A549 (cell line): ENCODE data around the gene C5AR1. TPM values are rescaled to one million over a fixed set of nuclear protein-coding genes. Genes with fewer than 3 reads are reported as not detected.
"Not testable (repeated sequence)": the region's sequence is repeated elsewhere in the genome, so short reads cannot be mapped to it uniquely, and the experiment has no call there.

Experiments
- ATAC-seq, 2 experiments: fragments of 200-7000 bp in 1 of 2; fragments of >200 bp in 1 of 2; cut with Nextera tagmentation in 1 of 2; cut with Tn5 transposase in 1 of 2; 3 replicates each; pipeline versions ENCODE4 v1.8.0 to v1.9.1; 2018 to 2020; ENCODE audit warnings: mild to moderate bottlenecking in 1 of 2, moderate library complexity in 1 of 2
- CTCF ChIA-PET: fragments of 300-600 bp; sonication (Branson Sonifier 250); formaldehyde crosslinking; extraction: SDS; loops from one replicate; lab custom pipeline; 2021; ENCODE audit warnings: antibody characterized with exemption, inconsistent platforms; lab: Yijun Ruan, JAX
- POLR2A ChIA-PET: fragments of 350-600 bp; formaldehyde crosslinking; extraction: SDS; loops from one replicate; lab custom pipeline; 2021; ENCODE audit warnings: antibody characterized with exemption, inconsistent platforms; lab: Yijun Ruan, JAX
- DNase-seq, 2 experiments: peaks; one replicate each; pipeline versions ENCODE4 v3.0.0 to v3.0.0-alpha.2; 2011 to 2016; ENCODE audit warnings: low read depth in 1 of 2, low spot score in 1 of 2
- FAIRE-seq: peaks from 2 replicates; lab custom pipeline; 2011; peaks lifted over from hg19 to GRCh38; lab: Jason Lieb, UNC
- H3K27ac ChIP-seq, 2 experiments: fragments of >200 bp; sonication (Bioruptor Twin); formaldehyde crosslinking; 3 replicates each; pipeline ENCODE4 v1.5.1; 2016 to 2017
- H3K4me1 ChIP-seq: fragments of >200 bp; sonication (Bioruptor Twin); formaldehyde crosslinking; 3 replicates; pipeline ENCODE4 v1.6.1; 2016
- H3K4me2 ChIP-seq: fragments of >200 bp; sonication (Bioruptor Twin); formaldehyde crosslinking; 3 replicates; pipeline ENCODE4 v1.6.1; 2016
- H3K4me3 ChIP-seq: fragments of >200 bp; sonication (Bioruptor Twin); formaldehyde crosslinking; 3 replicates; pipeline ENCODE4 v1.5.1; 2016
- H3K9me3 ChIP-seq: fragments of >200 bp; sonication (Bioruptor Twin); formaldehyde crosslinking; 3 replicates; pipeline ENCODE4 v1.6.1; 2016
- CBX2 ChIP-seq: fragments of 200-600 bp; sonication (generic); IDR thresholded peaks from 2 replicates; pipeline ENCODE4 v1.6.1; 2016; ENCODE audit warnings: low read depth, mild to moderate bottlenecking, borderline replicate concordance
- CBX8 ChIP-seq: fragments of 200-600 bp; sonication (generic); IDR thresholded peaks from 2 replicates; pipeline ENCODE4 v1.6.1; 2016
- CHD4 ChIP-seq: fragments of 200-600 bp; sonication (generic); IDR thresholded peaks from 2 replicates; pipeline ENCODE4 v1.6.1; 2016; ENCODE audit warnings: antibody characterized with exemption, mild to moderate bottlenecking, borderline replicate concordance
- E2F6 ChIP-seq: IDR thresholded peaks from 2 replicates; pipeline ENCODE4 v1.6.1; 2012; ENCODE audit warnings: low read depth, borderline replicate concordance
- EHMT2 ChIP-seq: fragments of 200-600 bp; sonication (generic); IDR thresholded peaks from 2 replicates; pipeline ENCODE4 v1.6.1; 2016; ENCODE audit warnings: antibody characterized with exemption, low read depth, mild to moderate bottlenecking, moderate library complexity
- EP300 ChIP-seq, 2 experiments: fragments of >200 bp; sonication (Bioruptor Twin); formaldehyde crosslinking; IDR thresholded peaks; 2 replicates in 1 of 2; 3 replicates in 1 of 2; pipeline ENCODE4 v1.6.1; 2016 to 2017
- FOSL2 ChIP-seq, 2 experiments: fragments of 450-650 bp in 1 of 2; fragments of >200 bp in 1 of 2; sonication (Bioruptor Twin) in 1 of 2; formaldehyde crosslinking; IDR thresholded peaks; 2 replicates each; pipeline versions ENCODE4 v1.5.0 to v1.6.1; 2016 to 2020; ENCODE audit warnings: mild to moderate bottlenecking in 1 of 2, moderate library complexity in 1 of 2
- HEYL ChIP-seq: fragments of 250-450 bp; sonication (Bioruptor Pico); IDR thresholded peaks from 2 replicates; pipeline ENCODE4 v1.8.0; 2021; ENCODE audit warnings: mild to moderate bottlenecking, moderate library complexity
- HOXA7 ChIP-seq: fragments of 250-450 bp; sonication (Bioruptor Pico); IDR thresholded peaks from 2 replicates; pipeline ENCODE4 v1.5.0; 2020; ENCODE audit warnings: mild to moderate bottlenecking, moderate library complexity
- HOXB13 ChIP-seq: fragments of 250-450 bp; sonication (Bioruptor Pico); IDR thresholded peaks from 2 replicates; pipeline ENCODE4 v1.5.0; 2020; ENCODE audit warnings: low read depth, mild to moderate bottlenecking, moderate library complexity
- JUN ChIP-seq, 2 experiments: fragments of >200 bp; sonication (Bioruptor Twin); formaldehyde crosslinking; IDR thresholded peaks; 2 replicates in 1 of 2; 3 replicates in 1 of 2; pipeline ENCODE4 v1.6.1; 2016 to 2017
- JUNB ChIP-seq: fragments of >200 bp; sonication (Bioruptor Twin); formaldehyde crosslinking; IDR thresholded peaks from 2 replicates; pipeline ENCODE4 v1.6.1; 2016
- MAZ ChIP-seq: fragments of 150-350 bp; IDR thresholded peaks from 2 replicates; pipeline ENCODE4 v1.6.1; 2014; ENCODE audit warnings: antibody characterized with exemption, low read depth, low read length, borderline replicate concordance
- NFE2L2 ChIP-seq: fragments of 150-350 bp; conservative IDR thresholded peaks from 2 replicates; pipeline ENCODE4 v1.6.1; 2014; ENCODE audit warnings: low read length
- NR3C1 ChIP-seq: fragments of >200 bp; sonication (Bioruptor Twin); formaldehyde crosslinking; IDR thresholded peaks from 3 replicates; pipeline ENCODE4 v1.6.1; 2017
- POLR2A ChIP-seq: IDR thresholded peaks from 2 replicates; pipeline ENCODE4 v1.6.1; 2012; ENCODE audit warnings: mild to moderate bottlenecking, low read length
- POLR2AphosphoS2 ChIP-seq: conservative IDR thresholded peaks from 2 replicates; pipeline ENCODE4 v1.6.1; 2012; ENCODE audit warnings: low read length, improper control_type of control experiment, inconsistent platforms
- SMC3 ChIP-seq: fragments of >200 bp; sonication (Bioruptor Twin); formaldehyde crosslinking; IDR thresholded peaks from 3 replicates; pipeline ENCODE4 v1.6.1; 2018; ENCODE audit warnings: inconsistent platforms
- TFCP2L1 ChIP-seq: fragments of 250-450 bp; sonication (Bioruptor Pico); IDR thresholded peaks from 2 replicates; pipeline ENCODE4 v1.5.0; 2021; ENCODE audit warnings: mild to moderate bottlenecking
- WGBS: methylation state at CpG from one replicate; pipeline ENCODE4 v1.1.6; 2017; ENCODE audit errors: missing lambda C conversion rate; 5-methylcytosine and 5-hydroxymethylcytosine counted together
- polyA plus RNA-seq, 4 experiments: library from polyadenylated mRNA; depleted of rRNA in 3 of 4; stranded (reverse); fragments of >200 nt; fragmentation: RNase III in 1 of 4; extraction: RNeasy Plus Mini Kit Qiagen cat#74134 plus additional on column Dnase treatment in 1 of 4; gene quantifications; 2 replicates in 3 of 4; 3 replicates in 1 of 4; pipeline ENCODE4 v1.2.3, GENCODE V29; 2011 to 2017
- TF ChIP-seq, protein P1 (sequence below): fragments of 450-650 bp; IDR thresholded peaks from 2 replicates; pipeline ENCODE4 v1.6.1; 2014; ENCODE audit warnings: antibody characterized with exemption
- TF ChIP-seq, protein P2 (sequence below): fragments of 250-450 bp; sonication (Bioruptor Pico); IDR thresholded peaks from 2 replicates; pipeline ENCODE4 v1.5.0; 2021; ENCODE audit warnings: mild to moderate bottlenecking, moderate library complexity, borderline replicate concordance
- TF ChIP-seq, protein P3 (sequence below): fragments of >200 bp; sonication (Bioruptor Twin); formaldehyde crosslinking; IDR thresholded peaks from 3 replicates; pipeline ENCODE4 v1.5.1; 2016

The C5AR1 gene
- polyA plus RNA-seq, 2 of the 4 experiments (the other 2 are of a cell fraction) = 1.6 to 3.4 TPM

GRCh38 chr19:47362321-47362720, 52.7 kb downstream of the C5AR1 start:
- FAIRE-seq = no peak

GRCh38 chr19:47363758-47364531, 54.3 kb downstream of the C5AR1 start:
- Histone ChIP-seq H3K9me3 (no peaks in the 10 kb centered on the region), H3K4me1 (no peaks in the 10 kb centered on the region), H3K4me2 (no peak overlapping the region), H3K4me3 (no peak overlapping the region), H3K27ac (no peak overlapping the region)
- FAIRE-seq (no peak), ATAC-seq (peak; percentile 75 to 77), DNase-seq (peak in 1 of 2 experiments; percentile 60)
- 88% methylated on average over 13 of the region's 13 CpGs for WGBS
- ChIA-PET CTCF (interaction anchor here (1.5 to 9.6 kb wide), 4 partner anchors 11 to 69 kb away, joined by 5 to 103 read pairs (median 38); partner anchors contain the start of gene DHX34), POLR2A (interaction anchor here (0.6 kb wide), 1 partner anchor 784 kb away, joined by 3 read pairs; no protein-coding TSS in a partner anchor)
- TF ChIP-seq NR3C1 (no peak), EHMT2 (no peak), JUN (IDR thresholded peaks at IDR 0.05) (no peak), MAZ (no peak), CBX2 (no peak), CHD4 (no peak), FOSL2 (IDR thresholded peaks at IDR 0.05) (no peak), FOSL2 (CRISPR knock-in tag; IDR thresholded peaks at IDR 0.05) (no peak; the same call in 1 of the 2 replicates), HOXA7 (CRISPR knock-in tag) (no peak)
- TF ChIP-seq, protein P1, sequence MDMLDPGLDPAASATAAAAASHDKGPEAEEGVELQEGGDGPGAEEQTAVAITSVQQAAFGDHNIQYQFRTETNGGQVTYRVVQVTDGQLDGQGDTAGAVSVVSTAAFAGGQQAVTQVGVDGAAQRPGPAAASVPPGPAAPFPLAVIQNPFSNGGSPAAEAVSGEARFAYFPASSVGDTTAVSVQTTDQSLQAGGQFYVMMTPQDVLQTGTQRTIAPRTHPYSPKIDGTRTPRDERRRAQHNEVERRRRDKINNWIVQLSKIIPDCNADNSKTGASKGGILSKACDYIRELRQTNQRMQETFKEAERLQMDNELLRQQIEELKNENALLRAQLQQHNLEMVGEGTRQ = no peak
- TF ChIP-seq, protein P2, sequence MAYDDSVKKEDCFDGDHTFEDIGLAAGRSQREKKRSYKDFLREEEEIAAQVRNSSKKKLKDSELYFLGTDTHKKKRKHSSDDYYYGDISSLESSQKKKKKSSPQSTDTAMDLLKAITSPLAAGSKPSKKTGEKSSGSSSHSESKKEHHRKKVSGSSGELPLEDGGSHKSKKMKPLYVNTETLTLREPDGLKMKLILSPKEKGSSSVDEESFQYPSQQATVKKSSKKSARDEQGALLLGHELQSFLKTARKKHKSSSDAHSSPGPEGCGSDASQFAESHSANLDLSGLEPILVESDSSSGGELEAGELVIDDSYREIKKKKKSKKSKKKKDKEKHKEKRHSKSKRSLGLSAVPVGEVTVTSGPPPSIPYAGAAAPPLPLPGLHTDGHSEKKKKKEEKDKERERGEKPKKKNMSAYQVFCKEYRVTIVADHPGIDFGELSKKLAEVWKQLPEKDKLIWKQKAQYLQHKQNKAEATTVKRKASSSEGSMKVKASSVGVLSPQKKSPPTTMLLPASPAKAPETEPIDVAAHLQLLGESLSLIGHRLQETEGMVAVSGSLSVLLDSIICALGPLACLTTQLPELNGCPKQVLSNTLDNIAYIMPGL = no peak
- TF ChIP-seq, protein P3, sequence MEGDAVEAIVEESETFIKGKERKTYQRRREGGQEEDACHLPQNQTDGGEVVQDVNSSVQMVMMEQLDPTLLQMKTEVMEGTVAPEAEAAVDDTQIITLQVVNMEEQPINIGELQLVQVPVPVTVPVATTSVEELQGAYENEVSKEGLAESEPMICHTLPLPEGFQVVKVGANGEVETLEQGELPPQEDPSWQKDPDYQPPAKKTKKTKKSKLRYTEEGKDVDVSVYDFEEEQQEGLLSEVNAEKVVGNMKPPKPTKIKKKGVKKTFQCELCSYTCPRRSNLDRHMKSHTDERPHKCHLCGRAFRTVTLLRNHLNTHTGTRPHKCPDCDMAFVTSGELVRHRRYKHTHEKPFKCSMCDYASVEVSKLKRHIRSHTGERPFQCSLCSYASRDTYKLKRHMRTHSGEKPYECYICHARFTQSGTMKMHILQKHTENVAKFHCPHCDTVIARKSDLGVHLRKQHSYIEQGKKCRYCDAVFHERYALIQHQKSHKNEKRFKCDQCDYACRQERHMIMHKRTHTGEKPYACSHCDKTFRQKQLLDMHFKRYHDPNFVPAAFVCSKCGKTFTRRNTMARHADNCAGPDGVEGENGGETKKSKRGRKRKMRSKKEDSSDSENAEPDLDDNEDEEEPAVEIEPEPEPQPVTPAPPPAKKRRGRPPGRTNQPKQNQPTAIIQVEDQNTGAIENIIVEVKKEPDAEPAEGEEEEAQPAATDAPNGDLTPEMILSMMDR = no peak

More at GRCh38 chr19:47362321-47362720, 52.7 kb downstream of the C5AR1 start:
- CTCF ChIA-PET = interaction anchor here (1.0 to 9.6 kb wide), 8 partner anchors 10 to 78 kb away, joined by 3 to 103 read pairs (median 5); partner anchors contain the start of gene DHX34
- WGBS = 96% methylated on average over 21 of the region's 21 CpGs
- H3K4me2 ChIP-seq = no peak overlapping the region
- TF ChIP-seq CBX8 (no peak), E2F6 (no peak), MAZ (no peak), HEYL (CRISPR knock-in tag) (no peak), SMC3 (no peak), POLR2AphosphoS2 (no peak), JUNB (no peak), POLR2A (no peak), EP300 (IDR thresholded peaks at IDR 0.05) (no peak), TFCP2L1 (CRISPR knock-in tag) (no peak), HOXB13 (CRISPR knock-in tag) (no peak), NFE2L2 (no peak)
- TF ChIP-seq, protein P3 = no peak
- TF ChIP-seq, protein P2 = no peak
- H3K4me3 ChIP-seq = no peak overlapping the region
- DNase-seq (no peak), ATAC-seq (no peak)
- H3K27ac ChIP-seq = no peak overlapping the region
- POLR2A ChIA-PET = interaction anchor here (0.6 to 1.6 kb wide), 2 partner anchors 13 to 117 kb away, joined by 5 to 8 read pairs; partner anchors contain the start of gene DHX34
- H3K9me3 ChIP-seq = no peaks in the 10 kb centered on the region
- no peaks in the 10 kb centered on the region for H3K4me1 ChIP-seq

DNA sequence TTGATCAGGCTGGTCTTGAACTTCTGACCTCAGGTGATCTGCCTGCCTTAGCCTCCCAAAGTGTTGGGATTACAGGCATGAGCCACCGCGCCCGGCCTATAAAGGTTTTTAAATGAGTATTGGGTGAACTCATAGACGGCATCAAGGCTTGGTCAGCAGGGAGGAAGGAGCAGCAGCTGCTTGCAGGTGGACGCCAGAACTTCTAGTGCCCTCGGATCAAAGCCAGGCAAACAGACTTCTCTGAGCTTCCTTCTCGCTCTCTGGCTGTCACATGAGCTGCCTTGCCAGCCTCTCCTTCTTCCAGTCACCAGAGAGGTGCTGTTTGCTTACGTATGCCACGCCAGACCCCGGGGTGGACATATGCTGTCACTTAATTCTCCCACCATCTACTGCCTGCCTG, 55.8 kb downstream of the C5AR1 start:
- ATAC-seq, H3K4me1 ChIP-seq, DNase-seq, H3K4me2 ChIP-seq, POLR2A ChIA-PET, FAIRE-seq, H3K4me3 ChIP-seq, H3K27ac ChIP-seq, H3K9me3 ChIP-seq: not testable (repeated sequence)
- CTCF ChIA-PET = interaction anchor here (2.0 to 9.6 kb wide), 3 partner anchors 16 to 70 kb away, joined by 6 to 103 read pairs (median 67); partner anchors contain the start of gene DHX34
- 90% methylated on average over 9 of the region's 10 CpGs for WGBS
